ENCODE data around the gene TIMM10. TPM values are rescaled to one million over a fixed set of nuclear protein-coding genes. Genes with fewer than 3 reads are reported as not detected.

The TIMM10 gene
- total RNA-seq, 1 experiment from 2014 or later = 68.5 TPM

DNA sequence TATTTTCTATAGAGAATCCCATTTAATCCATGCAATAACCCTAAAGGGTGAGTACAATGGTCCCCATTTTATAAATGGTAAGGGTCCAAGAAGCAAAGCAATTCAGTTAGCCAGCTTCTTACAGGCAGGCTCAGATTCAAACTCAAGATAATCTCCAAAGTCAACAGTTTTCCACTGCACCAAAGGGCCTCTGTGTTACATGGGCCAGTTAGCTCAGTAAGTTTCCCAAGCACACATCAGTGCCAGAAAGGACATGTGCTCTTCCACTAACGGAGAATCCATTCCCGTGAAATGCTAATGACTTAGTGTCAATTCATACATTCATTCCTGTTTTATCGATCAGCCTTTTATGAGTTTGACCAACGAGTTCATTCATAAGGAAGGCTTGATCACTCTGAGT lies 26.0 kb downstream of the TIMM10 start:
- no peaks in the 10 kb centered on the region for H3K27me3 Mint-ChIP-seq (ENCODE audit: unreplicated experiment)
- peaks cover 9% of the 10 kb centered on the region for H3K36me3 Mint-ChIP-seq (ENCODE audit: insufficient read depth, unreplicated experiment)
- no peak overlapping the region for H3K4me3 Mint-ChIP-seq (ENCODE audit: low read depth, unreplicated experiment)
- no TSS peak for BruUV-seq (replicated peaks)
- H3K9me3 Mint-ChIP-seq (ENCODE audit: low read depth, unreplicated experiment) = no peaks in the 10 kb centered on the region
- CTCF ChIA-PET = no interaction called here
- no peak for DNase-seq
- intact Hi-C loops (cut with micrococcal nuclease; ENCODE audit: unreplicated experiment) = no loop called here
- peaks cover 23% of the 10 kb centered on the region for H3K4me1 Mint-ChIP-seq (ENCODE audit: low read depth, unreplicated experiment)
- no peak for TF ChIP-seq CTCF (IDR thresholded peaks at IDR 0.05; ENCODE audit: unreplicated experiment)
- no peak overlapping the region for H3K27ac Mint-ChIP-seq (ENCODE audit: unreplicated experiment)

DNA sequence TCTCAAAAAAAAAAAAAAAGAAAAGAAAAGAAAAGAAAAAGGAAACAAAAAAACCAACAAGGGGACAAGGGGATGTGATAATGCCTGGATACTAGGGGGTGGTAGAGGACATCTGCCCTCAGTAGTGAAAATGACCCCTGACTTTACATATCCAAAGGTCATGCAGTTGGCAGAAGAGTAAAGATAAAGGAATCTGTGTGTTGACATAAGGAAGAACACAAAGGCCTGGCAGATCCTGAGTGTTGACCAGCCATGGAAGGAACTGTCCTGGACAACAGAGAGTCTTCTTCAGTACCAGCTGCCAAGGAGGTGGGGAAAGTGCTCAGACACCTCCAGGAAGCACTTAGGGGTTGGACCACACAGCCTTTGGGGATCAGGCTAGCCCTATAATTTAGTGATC lies 27.7 kb downstream of the TIMM10 start:
- no TSS peak for BruUV-seq (replicated peaks)
- Mint-ChIP-seq H3K27ac (ENCODE audit: unreplicated experiment) (no peak overlapping the region), H3K9me3 (ENCODE audit: low read depth, unreplicated experiment) (no peaks in the 10 kb centered on the region), H3K36me3 (ENCODE audit: insufficient read depth, unreplicated experiment) (peaks cover 13% of the 10 kb centered on the region), H3K4me3 (ENCODE audit: low read depth, unreplicated experiment) (no peak overlapping the region), H3K4me1 (ENCODE audit: low read depth, unreplicated experiment) (peaks cover 31% of the 10 kb centered on the region), H3K27me3 (ENCODE audit: unreplicated experiment) (no peaks in the 10 kb centered on the region)
- CTCF ChIA-PET = interaction anchor here (0.6 to 2.1 kb wide), 2 partner anchors 9 to 12 kb away, joined by 3 to 11 read pairs; no protein-coding TSS in a partner anchor
- no peak for DNase-seq
- intact Hi-C loops (cut with micrococcal nuclease; ENCODE audit: unreplicated experiment) = no loop called here
- TF ChIP-seq CTCF (IDR thresholded peaks at IDR 0.05; ENCODE audit: unreplicated experiment) = no peak

GRCh38 chr11:57502376-57502775 lies 28.2 kb downstream of the TIMM10 start:
- Mint-ChIP-seq H3K36me3 (ENCODE audit: insufficient read depth, unreplicated experiment) (peaks cover 17% of the 10 kb centered on the region), H3K27ac (ENCODE audit: unreplicated experiment) (no peak overlapping the region), H3K27me3 (ENCODE audit: unreplicated experiment) (no peaks in the 10 kb centered on the region), H3K4me3 (ENCODE audit: low read depth, unreplicated experiment) (no peak overlapping the region), H3K4me1 (ENCODE audit: low read depth, unreplicated experiment) (peaks cover 36% of the 10 kb centered on the region), H3K9me3 (ENCODE audit: low read depth, unreplicated experiment) (no peaks in the 10 kb centered on the region)
- CTCF ChIA-PET = interaction anchor here (0.9 to 2.1 kb wide), 3 partner anchors 9 to 16 kb away, joined by 4 to 11 read pairs (median 5); partner anchors contain the start of gene SLC43A1
- no peak for TF ChIP-seq CTCF (IDR thresholded peaks at IDR 0.05; ENCODE audit: unreplicated experiment)
- intact Hi-C loops (cut with micrococcal nuclease; ENCODE audit: unreplicated experiment) = no loop called here
- no peak for DNase-seq
- no TSS peak for BruUV-seq (replicated peaks)

GRCh38 chr11:57501953-57502352 lies 28.6 kb downstream of the TIMM10 start:
- CTCF ChIA-PET = interaction anchor here (0.9 to 2.1 kb wide), 3 partner anchors 8 to 17 kb away, joined by 4 to 11 read pairs (median 5); partner anchors contain the start of gene SLC43A1
- H3K4me1 Mint-ChIP-seq (ENCODE audit: low read depth, unreplicated experiment) = peaks cover 40% of the 10 kb centered on the region
- no TSS peak for BruUV-seq (replicated peaks)
- H3K9me3 Mint-ChIP-seq (ENCODE audit: low read depth, unreplicated experiment) = no peaks in the 10 kb centered on the region
- H3K27ac Mint-ChIP-seq (ENCODE audit: unreplicated experiment) = no peak overlapping the region
- no peak for TF ChIP-seq CTCF (IDR thresholded peaks at IDR 0.05; ENCODE audit: unreplicated experiment)
- H3K36me3 Mint-ChIP-seq (ENCODE audit: insufficient read depth, unreplicated experiment) = peaks cover 19% of the 10 kb centered on the region
- no peak overlapping the region for H3K4me3 Mint-ChIP-seq (ENCODE audit: low read depth, unreplicated experiment)
- H3K27me3 Mint-ChIP-seq (ENCODE audit: unreplicated experiment) = no peaks in the 10 kb centered on the region
- DNase-seq = no peak
- intact Hi-C loops (cut with micrococcal nuclease; ENCODE audit: unreplicated experiment) = no loop called here
